ENCODE data around the gene ZC3HAV1. TPM values are rescaled to one million over a fixed set of nuclear protein-coding genes. Genes with fewer than 3 reads are reported as not detected.
A peak's percentile ranks its signal among the peaks of the same experiment; 100 is the strongest.
"Not testable (repeated sequence)": the region's sequence is repeated elsewhere in the genome, so short reads cannot be mapped to it uniquely, and the experiment has no call there.

ZC3HAV1 gene
- total and polyA plus RNA-seq, 12 donors: 7.7 to 50.8 (median 37.1) TPM

DNA sequence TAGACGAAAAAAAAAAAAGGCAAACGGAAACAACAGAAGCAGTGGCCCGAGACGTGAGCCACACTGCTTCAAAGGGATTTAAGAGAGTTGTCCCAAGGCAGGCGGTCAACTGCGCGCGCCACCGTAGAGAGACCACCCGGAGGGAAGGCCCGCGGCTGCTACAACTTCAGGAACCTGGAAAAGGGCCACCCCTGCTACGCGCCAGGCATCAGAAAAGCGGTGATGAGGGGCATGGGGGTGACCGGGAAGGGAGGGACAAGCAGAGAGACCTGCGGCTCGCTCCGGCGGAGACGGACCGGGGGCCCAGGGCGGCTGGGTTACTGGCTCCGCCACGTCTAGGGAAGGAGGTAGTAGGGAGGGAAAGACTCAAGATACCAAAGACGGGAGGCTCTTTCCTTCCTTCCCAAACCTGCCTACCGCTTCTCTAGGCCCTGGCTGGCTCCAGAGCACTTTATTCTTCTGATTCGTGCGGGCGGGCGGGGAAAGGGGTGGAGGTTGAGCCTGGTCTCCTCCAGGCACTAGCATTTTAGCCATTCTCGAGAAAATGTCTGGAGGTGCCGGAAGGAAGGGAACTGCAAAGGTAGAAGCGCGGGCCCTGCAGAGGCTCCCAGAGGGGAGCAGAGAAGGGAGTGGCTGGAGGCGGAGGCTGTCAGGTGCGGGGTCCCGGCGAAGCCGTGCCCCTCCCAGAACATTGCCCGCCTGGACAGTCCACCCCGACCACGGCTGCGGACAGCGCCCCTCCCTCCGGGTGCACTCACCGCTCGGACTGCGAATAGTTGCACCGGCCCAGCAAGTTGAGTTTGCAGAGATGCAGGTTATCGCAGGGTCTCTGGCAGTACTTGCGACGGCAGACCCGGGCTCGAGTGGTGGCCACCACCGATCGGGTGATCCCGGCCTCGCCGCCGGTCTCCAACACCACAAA is 993 bp downstream of the ZC3HAV1 start:
- intact Hi-C loops (cut with DNase I): loop anchor here in 1 of 2 donors (10.0 kb wide), 1 partner anchor 216 kb away; no protein-coding TSS in a partner anchor
- H3K27me3 ChIP-seq: no peaks in the 10 kb centered on the region
- TF ChIP-seq POLR2A (IDR thresholded peaks at IDR 0.05): no peak
- TF ChIP-seq, protein P1, sequence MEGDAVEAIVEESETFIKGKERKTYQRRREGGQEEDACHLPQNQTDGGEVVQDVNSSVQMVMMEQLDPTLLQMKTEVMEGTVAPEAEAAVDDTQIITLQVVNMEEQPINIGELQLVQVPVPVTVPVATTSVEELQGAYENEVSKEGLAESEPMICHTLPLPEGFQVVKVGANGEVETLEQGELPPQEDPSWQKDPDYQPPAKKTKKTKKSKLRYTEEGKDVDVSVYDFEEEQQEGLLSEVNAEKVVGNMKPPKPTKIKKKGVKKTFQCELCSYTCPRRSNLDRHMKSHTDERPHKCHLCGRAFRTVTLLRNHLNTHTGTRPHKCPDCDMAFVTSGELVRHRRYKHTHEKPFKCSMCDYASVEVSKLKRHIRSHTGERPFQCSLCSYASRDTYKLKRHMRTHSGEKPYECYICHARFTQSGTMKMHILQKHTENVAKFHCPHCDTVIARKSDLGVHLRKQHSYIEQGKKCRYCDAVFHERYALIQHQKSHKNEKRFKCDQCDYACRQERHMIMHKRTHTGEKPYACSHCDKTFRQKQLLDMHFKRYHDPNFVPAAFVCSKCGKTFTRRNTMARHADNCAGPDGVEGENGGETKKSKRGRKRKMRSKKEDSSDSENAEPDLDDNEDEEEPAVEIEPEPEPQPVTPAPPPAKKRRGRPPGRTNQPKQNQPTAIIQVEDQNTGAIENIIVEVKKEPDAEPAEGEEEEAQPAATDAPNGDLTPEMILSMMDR (IDR thresholded peaks at IDR 0.05): no peak
- H3K36me3 ChIP-seq (replicated peaks in 1 of 2): no peaks in the 10 kb centered on the region
- peak in 6 of 7 donors; percentile 31 to 54 (median 41) for DNase-seq
- no peaks in the 10 kb centered on the region for H3K9me3 ChIP-seq (replicated peaks in 1 of 3)
- H3K4me3 ChIP-seq: peak overlapping the region; percentile 66 to 94 (median 84)
- peaks cover 15 to 38% of the 10 kb centered on the region in 2 donors for H3K4me1 ChIP-seq (replicated peaks in 1 of 2)
- WGBS, 4 donors: 0 to 2% (median 1%) methylated on average over 23 to 61 of the region's 61 CpGs
- peak overlapping the region; percentile 89 to 99 (median 94) for H3K27ac ChIP-seq

- Histone ChIP-seq H3K27ac (peak overlapping the region in 1 of 5 donors; percentile 99), H3K27me3 (no peaks in the 10 kb centered on the region), H3K4me3 (peak overlapping the region in 1 of 4 donors; percentile 89), H3K36me3 (replicated peaks in 1 of 2) (no peaks in the 10 kb centered on the region), H3K9me3 (replicated peaks in 1 of 3) (no peaks in the 10 kb centered on the region), H3K4me1 (replicated peaks in 1 of 2) (peaks cover 21 to 52% of the 10 kb centered on the region in 2 donors)
- DNase-seq: no peak
- intact Hi-C loops (cut with DNase I): loop anchor here in 1 of 2 donors (10.0 kb wide), 1 partner anchor 218 kb away; no protein-coding TSS in a partner anchor
- WGBS, 4 donors: 29 to 45% (median 39%) methylated on average over 2 of the region's 2 CpGs
- TF ChIP-seq POLR2A (IDR thresholded peaks at IDR 0.05): no peak
- TF ChIP-seq, protein P1 (IDR thresholded peaks at IDR 0.05): no peak
Observed at GRCh38 chr7:139106959-139107358, 2.6 kb downstream of the ZC3HAV1 start.

GRCh38 chr7:139106227-139106626 is 3.3 kb downstream of the ZC3HAV1 start:
- WGBS, 4 donors: 77 to 92% (median 81%) methylated on average over 7 of the region's 7 CpGs
- H3K4me3 ChIP-seq: peak overlapping the region in 1 of 4 donors; percentile 11
- peak overlapping the region in 2 of 5 donors; percentile 12 to 99 for H3K27ac ChIP-seq
- intact Hi-C loops (cut with DNase I): loop anchor here in 1 of 2 donors (10.0 kb wide), 1 partner anchor 219 kb away; no protein-coding TSS in a partner anchor
- not testable (repeated sequence) for H3K36me3 ChIP-seq (replicated peaks in 1 of 2); H3K9me3 ChIP-seq (replicated peaks in 1 of 3); H3K27me3 ChIP-seq; DNase-seq
- H3K4me1 ChIP-seq (replicated peaks in 1 of 2): peaks cover 21 to 55% of the 10 kb centered on the region in 2 donors

DNA sequence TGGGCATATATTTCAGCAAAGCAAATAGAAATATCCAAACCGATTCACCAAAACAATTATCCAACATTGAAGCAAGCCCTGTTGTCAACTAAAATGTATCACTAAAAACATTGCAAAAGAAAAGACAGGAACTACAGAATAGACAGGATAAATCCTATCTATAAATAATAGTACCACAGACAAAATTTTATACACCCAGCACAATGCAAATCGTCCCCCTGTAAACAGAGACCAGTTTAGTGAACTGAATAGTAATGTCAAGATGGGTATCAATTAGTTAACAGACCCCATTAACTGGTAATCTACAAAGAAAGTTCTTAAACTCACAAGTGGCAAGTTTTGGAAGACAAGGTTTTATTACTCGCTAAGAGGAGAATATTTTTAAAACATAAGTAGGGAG is 4.0 kb downstream of the ZC3HAV1 start:
- Histone ChIP-seq H3K4me1 (replicated peaks in 1 of 2) (peaks cover 21 to 55% of the 10 kb centered on the region in 2 donors), H3K27ac (peak overlapping the region; percentile 8 to 59 (median 31)), H3K9me3 (replicated peaks in 1 of 3) (no peaks in the 10 kb centered on the region), H3K4me3 (no peak overlapping the region), H3K36me3 (replicated peaks in 1 of 2) (no peaks in the 10 kb centered on the region), H3K27me3 (no peaks in the 10 kb centered on the region)
- TF ChIP-seq, protein P1 (IDR thresholded peaks at IDR 0.05): no peak
- TF ChIP-seq POLR2A (IDR thresholded peaks at IDR 0.05): no peak
- no peak for DNase-seq
- intact Hi-C loops (cut with DNase I): loop anchor here in 1 of 2 donors (10.0 kb wide), 1 partner anchor 219 kb away; no protein-coding TSS in a partner anchor
- 58 to 67% (median 62%) methylated on average over 3 of the region's 3 CpGs for WGBS, 4 donors

Data from adrenal gland (tissue), 12 donors.